MG63 (cell line): Measurements from ENCODE around the gene SHISA9. TPM values are rescaled to one million over a fixed set of nuclear protein-coding genes. Genes with fewer than 3 reads are reported as not detected.

Experiments used
- DNase-seq: peaks from one replicate; pipeline ENCODE4 v3.0.0-alpha.2; 2020
- H3K27me3 ChIP-seq: fragments of 250-450 bp; sonication (Bioruptor Pico); 2 replicates; pipeline ENCODE4 v1.5.1; 2020; ENCODE audit warnings: mild to moderate bottlenecking, moderate library complexity
- H3K36me3 ChIP-seq: fragments of 250-450 bp; sonication (Bioruptor Pico); 2 replicates; pipeline ENCODE4 v1.5.1; 2020; ENCODE audit warnings: mild to moderate bottlenecking, moderate library complexity
- H3K4me3 ChIP-seq: fragments of 250-450 bp; sonication (Bioruptor Pico); 2 replicates; pipeline ENCODE4 v1.5.1; 2020; ENCODE audit warnings: mild to moderate bottlenecking, moderate library complexity
- H3K9me3 ChIP-seq: fragments of 250-450 bp; sonication (Bioruptor Pico); 2 replicates; pipeline ENCODE4 v1.5.1; 2020; ENCODE audit warnings: mild to moderate bottlenecking, moderate library complexity
- total RNA-seq: library from RNA; depleted of rRNA; stranded (reverse); fragments of >200 nt; shearing (Covaris generic); gene quantifications from 2 replicates; pipeline ENCODE4 v1.2.3, GENCODE V29; 2014; ENCODE audit warnings: low replicate concordance

SHISA9 gene
- total RNA-seq, 1 experiment from 2014 or later, result not detected

- H3K36me3 ChIP-seq, result no peaks in the 10 kb centered on the region
- DNase-seq, result no peak
Observed at GRCh38 chr16:13193721-13194120, 292.3 kb downstream of the SHISA9 start.

GRCh38 chr16:13194766-13195165, 293.4 kb downstream of the SHISA9 start:
- Histone ChIP-seq H3K9me3 (no peaks in the 10 kb centered on the region), H3K27me3 (no peaks in the 10 kb centered on the region), H3K36me3 (no peaks in the 10 kb centered on the region), H3K4me3 (no peak overlapping the region)
- no peak for DNase-seq

More at GRCh38 chr16:13193721-13194120, 292.3 kb downstream of the SHISA9 start:
- Histone ChIP-seq H3K9me3 (no peaks in the 10 kb centered on the region), H3K27me3 (no peaks in the 10 kb centered on the region), H3K4me3 (no peak overlapping the region)

GRCh38 chr16:13203725-13204124, 302.3 kb downstream of the SHISA9 start:
- no peak overlapping the region for H3K4me3 ChIP-seq
- no peak for DNase-seq
- no peaks in the 10 kb centered on the region for H3K36me3 ChIP-seq
- H3K9me3 ChIP-seq, result no peaks in the 10 kb centered on the region
- H3K27me3 ChIP-seq, result no peaks in the 10 kb centered on the region

GRCh38 chr16:13205352-13205751, 304.0 kb downstream of the SHISA9 start:
- no peaks in the 10 kb centered on the region for H3K9me3 ChIP-seq
- DNase-seq, result no peak
- no peaks in the 10 kb centered on the region for H3K27me3 ChIP-seq
- H3K4me3 ChIP-seq, result no peak overlapping the region
- no peaks in the 10 kb centered on the region for H3K36me3 ChIP-seq

GRCh38 chr16:13206606-13207005, 305.2 kb downstream of the SHISA9 start:
- no peaks in the 10 kb centered on the region for H3K9me3 ChIP-seq
- no peaks in the 10 kb centered on the region for H3K27me3 ChIP-seq
- no peak overlapping the region for H3K4me3 ChIP-seq
- no peaks in the 10 kb centered on the region for H3K36me3 ChIP-seq
- no peak for DNase-seq

- no peak overlapping the region for H3K4me3 ChIP-seq
- H3K9me3 ChIP-seq, result no peaks in the 10 kb centered on the region
- H3K36me3 ChIP-seq, result no peaks in the 10 kb centered on the region
- no peaks in the 10 kb centered on the region for H3K27me3 ChIP-seq
- no peak for DNase-seq
Observed at GRCh38 chr16:13207151-13207550, 305.8 kb downstream of the SHISA9 start.

- no peaks in the 10 kb centered on the region for H3K36me3 ChIP-seq
- no peaks in the 10 kb centered on the region for H3K9me3 ChIP-seq
- H3K4me3 ChIP-seq, result no peak overlapping the region
- DNase-seq, result no peak
- H3K27me3 ChIP-seq, result no peaks in the 10 kb centered on the region
Observed at GRCh38 chr16:13223666-13224065, 322.3 kb downstream of the SHISA9 start.

GRCh38 chr16:13229039-13229438, 327.6 kb downstream of the SHISA9 start:
- H3K9me3 ChIP-seq, result no peaks in the 10 kb centered on the region
- H3K27me3 ChIP-seq, result no peaks in the 10 kb centered on the region
- no peaks in the 10 kb centered on the region for H3K36me3 ChIP-seq
- no peak overlapping the region for H3K4me3 ChIP-seq
- DNase-seq, result no peak

- Histone ChIP-seq H3K36me3 (no peaks in the 10 kb centered on the region), H3K9me3 (no peaks in the 10 kb centered on the region), H3K4me3 (no peak overlapping the region), H3K27me3 (no peaks in the 10 kb centered on the region)
- DNase-seq, result no peak
Observed at GRCh38 chr16:13231365-13231764, 330.0 kb downstream of the SHISA9 start.

- no peaks in the 10 kb centered on the region for H3K36me3 ChIP-seq
- DNase-seq, result no peak
- H3K4me3 ChIP-seq, result no peak overlapping the region
- no peaks in the 10 kb centered on the region for H3K27me3 ChIP-seq
- H3K9me3 ChIP-seq, result no peaks in the 10 kb centered on the region
Observed at GRCh38 chr16:13234999-13235398, 333.6 kb downstream of the SHISA9 start.

- Histone ChIP-seq H3K27me3 (no peaks in the 10 kb centered on the region), H3K9me3 (no peaks in the 10 kb centered on the region), H3K4me3 (no peak overlapping the region), H3K36me3 (no peaks in the 10 kb centered on the region)
- no peak for DNase-seq
Observed at GRCh38 chr16:13236308-13236707, 334.9 kb downstream of the SHISA9 start.

GRCh38 chr16:13238182-13238581, 336.8 kb downstream of the SHISA9 start:
- Histone ChIP-seq H3K9me3 (no peaks in the 10 kb centered on the region), H3K27me3 (no peaks in the 10 kb centered on the region), H3K36me3 (no peaks in the 10 kb centered on the region), H3K4me3 (no peak overlapping the region)
- no peak for DNase-seq

GRCh38 chr16:13242201-13242600, 340.8 kb downstream of the SHISA9 start:
- no peaks in the 10 kb centered on the region for H3K36me3 ChIP-seq
- H3K4me3 ChIP-seq, result no peak overlapping the region
- DNase-seq, result no peak
- no peaks in the 10 kb centered on the region for H3K27me3 ChIP-seq
- no peaks in the 10 kb centered on the region for H3K9me3 ChIP-seq

GRCh38 chr16:13244770-13245169, 343.4 kb downstream of the SHISA9 start:
- Histone ChIP-seq H3K36me3 (no peaks in the 10 kb centered on the region), H3K4me3 (no peak overlapping the region), H3K9me3 (no peaks in the 10 kb centered on the region), H3K27me3 (no peaks in the 10 kb centered on the region)
- DNase-seq, result no peak

- Histone ChIP-seq H3K36me3 (no peaks in the 10 kb centered on the region), H3K9me3 (no peaks in the 10 kb centered on the region), H3K27me3 (no peaks in the 10 kb centered on the region), H3K4me3 (no peak overlapping the region)
- DNase-seq, result no peak
Observed at GRCh38 chr16:13245713-13246377, 344.4 kb downstream of the SHISA9 start.

- no peak overlapping the region for H3K4me3 ChIP-seq
- no peak for DNase-seq
Observed at GRCh38 chr16:13254998-13255614, 353.7 kb downstream of the SHISA9 start.

GRCh38 chr16:13262270-13263090, 361.1 kb downstream of the SHISA9 start:
- H3K9me3 ChIP-seq, result no peaks in the 10 kb centered on the region
- no peak for DNase-seq
- no peak overlapping the region for H3K4me3 ChIP-seq
- H3K36me3 ChIP-seq, result no peaks in the 10 kb centered on the region
- no peaks in the 10 kb centered on the region; the same call in 1 of the 2 replicates for H3K27me3 ChIP-seq

More at GRCh38 chr16:13254998-13255614, 353.7 kb downstream of the SHISA9 start:
- Histone ChIP-seq H3K27me3 (no peaks in the 10 kb centered on the region), H3K36me3 (no peaks in the 10 kb centered on the region), H3K9me3 (no peaks in the 10 kb centered on the region)
